ENCODE data around the gene SLC6A6. TPM values are rescaled to one million over a fixed set of nuclear protein-coding genes. Genes with fewer than 3 reads are reported as not detected.

Gene SLC6A6
- total RNA-seq, 1 donor from 2014 or later: 35.4 TPM

GRCh38 chr3:14502472-14502871 is 100.1 kb downstream of the SLC6A6 start:
- Histone ChIP-seq H3K27ac (replicated peaks) (no peak overlapping the region), H3K9me3 (replicated peaks) (peaks cover 23% of the 10 kb centered on the region), H3K4me1 (no peaks in the 10 kb centered on the region), H3K36me3 (peaks cover 52% of the 10 kb centered on the region), H3K27me3 (ENCODE audit: low read depth) (no peaks in the 10 kb centered on the region), H3K4me3 (no peak overlapping the region)
- TF ChIP-seq, protein P1, sequence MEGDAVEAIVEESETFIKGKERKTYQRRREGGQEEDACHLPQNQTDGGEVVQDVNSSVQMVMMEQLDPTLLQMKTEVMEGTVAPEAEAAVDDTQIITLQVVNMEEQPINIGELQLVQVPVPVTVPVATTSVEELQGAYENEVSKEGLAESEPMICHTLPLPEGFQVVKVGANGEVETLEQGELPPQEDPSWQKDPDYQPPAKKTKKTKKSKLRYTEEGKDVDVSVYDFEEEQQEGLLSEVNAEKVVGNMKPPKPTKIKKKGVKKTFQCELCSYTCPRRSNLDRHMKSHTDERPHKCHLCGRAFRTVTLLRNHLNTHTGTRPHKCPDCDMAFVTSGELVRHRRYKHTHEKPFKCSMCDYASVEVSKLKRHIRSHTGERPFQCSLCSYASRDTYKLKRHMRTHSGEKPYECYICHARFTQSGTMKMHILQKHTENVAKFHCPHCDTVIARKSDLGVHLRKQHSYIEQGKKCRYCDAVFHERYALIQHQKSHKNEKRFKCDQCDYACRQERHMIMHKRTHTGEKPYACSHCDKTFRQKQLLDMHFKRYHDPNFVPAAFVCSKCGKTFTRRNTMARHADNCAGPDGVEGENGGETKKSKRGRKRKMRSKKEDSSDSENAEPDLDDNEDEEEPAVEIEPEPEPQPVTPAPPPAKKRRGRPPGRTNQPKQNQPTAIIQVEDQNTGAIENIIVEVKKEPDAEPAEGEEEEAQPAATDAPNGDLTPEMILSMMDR (IDR thresholded peaks at IDR 0.05; ENCODE audit: borderline replicate concordance): no peak
- DNase-seq: no peak
- intact Hi-C loops (cut with micrococcal nuclease): no loop called here

DNA sequence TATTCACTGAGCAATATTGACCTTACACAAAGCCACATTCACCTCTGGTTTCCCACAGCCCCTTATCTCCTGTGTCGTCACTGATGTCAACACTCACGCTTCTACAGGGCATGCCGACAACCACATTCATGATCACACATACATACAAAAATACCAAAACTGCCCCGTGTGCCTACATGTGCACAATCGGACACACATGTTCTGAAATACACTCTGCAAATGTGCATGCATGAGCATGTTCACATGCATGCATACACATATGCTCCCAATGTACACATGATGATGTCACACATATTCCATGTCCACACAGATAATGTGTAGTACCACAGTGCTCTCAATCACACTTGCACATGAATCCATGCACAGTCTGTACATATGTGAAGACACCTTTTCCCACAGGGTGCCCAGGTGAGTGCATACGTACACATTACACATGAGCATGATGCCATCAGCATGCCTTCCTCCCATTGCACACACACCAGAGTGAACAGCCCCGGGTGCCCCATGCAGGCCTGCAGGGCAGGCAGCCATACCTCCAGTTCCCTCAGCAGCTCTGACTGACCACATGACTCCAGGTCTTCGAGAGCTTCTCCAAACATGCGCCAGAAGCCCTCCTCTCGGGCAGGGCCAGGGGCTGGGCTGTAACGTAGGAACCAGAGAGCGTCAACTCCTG is 100.8 kb downstream of the SLC6A6 start:
- intact Hi-C loops (cut with micrococcal nuclease): no loop called here
- H3K27me3 ChIP-seq (ENCODE audit: low read depth): no peaks in the 10 kb centered on the region
- H3K4me3 ChIP-seq: no peak overlapping the region
- no peak for DNase-seq
- peaks cover 23% of the 10 kb centered on the region for H3K9me3 ChIP-seq (replicated peaks)
- TF ChIP-seq, protein P1 (IDR thresholded peaks at IDR 0.05; ENCODE audit: borderline replicate concordance): no peak
- no peak overlapping the region for H3K27ac ChIP-seq (replicated peaks)
- H3K36me3 ChIP-seq: peaks cover 47% of the 10 kb centered on the region
- H3K4me1 ChIP-seq: no peaks in the 10 kb centered on the region

- intact Hi-C loops (cut with micrococcal nuclease): no loop called here
- DNase-seq: no peak
- Histone ChIP-seq H3K4me1 (peaks cover under 1% of the 10 kb centered on the region), H3K27ac (replicated peaks) (no peak overlapping the region), H3K27me3 (ENCODE audit: low read depth) (no peaks in the 10 kb centered on the region), H3K36me3 (peaks cover 42% of the 10 kb centered on the region), H3K4me3 (no peak overlapping the region), H3K9me3 (replicated peaks) (peaks cover 23% of the 10 kb centered on the region)
- TF ChIP-seq, protein P1 (IDR thresholded peaks at IDR 0.05; ENCODE audit: borderline replicate concordance): no peak
Measured at GRCh38 chr3:14503706-14504065, 101.3 kb downstream of the SLC6A6 start.

DNA sequence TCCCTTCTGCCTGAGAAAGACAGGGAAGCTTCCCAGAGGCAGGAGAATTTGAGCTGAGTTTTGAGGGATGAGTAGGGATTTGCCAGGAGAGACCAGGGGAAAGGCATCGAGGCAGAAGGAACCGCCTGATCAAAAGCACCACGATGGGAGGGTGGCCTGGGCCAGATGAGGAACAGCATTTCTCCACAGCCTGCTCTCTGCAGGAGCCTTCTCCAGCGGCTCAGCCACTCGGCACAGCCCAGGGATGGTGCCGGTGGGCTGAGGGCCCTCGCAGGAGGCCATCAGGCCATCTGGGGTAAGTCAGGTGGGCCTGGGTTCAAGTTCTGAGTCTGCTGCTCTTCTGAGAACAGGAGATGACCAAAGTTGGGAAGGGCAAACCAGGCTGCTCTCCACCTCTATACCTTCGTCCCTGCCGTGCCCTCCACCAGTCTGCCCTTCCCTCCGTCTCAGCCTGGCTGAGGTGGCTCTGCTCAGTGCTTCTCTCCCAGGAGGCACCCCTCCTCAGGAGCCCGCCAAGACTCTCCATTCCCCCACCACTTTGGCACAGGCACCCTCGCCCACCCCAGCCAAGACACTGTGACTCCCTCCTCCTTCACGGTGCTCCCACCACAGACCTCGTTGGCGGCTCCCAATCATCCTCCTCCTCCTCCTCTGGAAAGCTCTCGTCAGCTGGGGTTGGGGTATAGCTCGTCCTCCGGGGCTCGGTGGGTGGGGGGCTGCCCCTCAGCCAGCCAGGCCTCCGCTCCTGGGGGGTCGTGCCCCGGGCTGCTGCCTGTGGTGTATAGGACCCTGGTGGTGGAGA is 102.8 kb downstream of the SLC6A6 start:
- intact Hi-C loops (cut with micrococcal nuclease): no loop called here
- H3K9me3 ChIP-seq (replicated peaks): peaks cover 23% of the 10 kb centered on the region
- H3K27me3 ChIP-seq (ENCODE audit: low read depth): no peaks in the 10 kb centered on the region
- peaks cover 8% of the 10 kb centered on the region for H3K4me1 ChIP-seq
- TF ChIP-seq, protein P1 (IDR thresholded peaks at IDR 0.05; ENCODE audit: borderline replicate concordance): no peak
- DNase-seq: no peak
- H3K27ac ChIP-seq (replicated peaks): no peak overlapping the region
- H3K36me3 ChIP-seq: peaks cover 32% of the 10 kb centered on the region
- no peak overlapping the region for H3K4me3 ChIP-seq

GRCh38 chr3:14505803-14506500 is 103.5 kb downstream of the SLC6A6 start:
- no peak for DNase-seq
- intact Hi-C loops (cut with micrococcal nuclease): no loop called here

More at GRCh38 chr3:14505803-14506500, 103.5 kb downstream of the SLC6A6 start:
- Histone ChIP-seq H3K4me1 (peaks cover 8% of the 10 kb centered on the region), H3K27me3 (ENCODE audit: low read depth) (no peaks in the 10 kb centered on the region), H3K27ac (replicated peaks) (no peak overlapping the region), H3K4me3 (no peak overlapping the region), H3K36me3 (peaks cover 32% of the 10 kb centered on the region), H3K9me3 (replicated peaks) (peaks cover 23% of the 10 kb centered on the region)
- TF ChIP-seq, protein P1 (IDR thresholded peaks at IDR 0.05; ENCODE audit: borderline replicate concordance): no peak

Data from left ventricle myocardium inferior (tissue), 1 donor.